NCI-H2196 treated with DMSO at 0.1 percent for 48 hours (cell line): ENCODE data around the gene FA2H.
"Not testable (repeated sequence)": the region's sequence is repeated elsewhere in the genome, so short reads cannot be mapped to it uniquely, and the experiment has no call there.

ENCODE experiments used
- DNase-seq: peaks from one replicate; lab custom pipeline; 2025; ENCODE audit not compliant: unreplicated experiment; lab: John Stamatoyannopoulos, UW

The FA2H gene

GRCh38 chr16:74770831-74771526 is 3.6 kb downstream of the FA2H start:
- DNase-seq: no peak

- DNase-seq: no peak
Observed at GRCh38 chr16:74769586-74770190, 4.9 kb downstream of the FA2H start.

- DNase-seq: no peak
Observed at GRCh38 chr16:74768239-74768638, 6.4 kb downstream of the FA2H start.

GRCh38 chr16:74767749-74768148 is 6.9 kb downstream of the FA2H start:
- DNase-seq: no peak

GRCh38 chr16:74766729-74767128 is 7.9 kb downstream of the FA2H start:
- DNase-seq: no peak

- DNase-seq: not testable (repeated sequence)
Observed at GRCh38 chr16:74764184-74764583, 10.4 kb downstream of the FA2H start.

- no peak for DNase-seq
Observed at GRCh38 chr16:74761665-74762064, 13.0 kb downstream of the FA2H start.

GRCh38 chr16:74760007-74760767 is 14.4 kb downstream of the FA2H start:
- DNase-seq: no peak

- DNase-seq: no peak
Observed at GRCh38 chr16:74759564-74759963, 15.1 kb downstream of the FA2H start.

GRCh38 chr16:74758801-74759200 is 15.8 kb downstream of the FA2H start:
- DNase-seq: no peak

GRCh38 chr16:74757349-74757748 is 17.3 kb downstream of the FA2H start:
- no peak for DNase-seq

- no peak for DNase-seq
Observed at GRCh38 chr16:74756203-74756602, 18.4 kb downstream of the FA2H start.

GRCh38 chr16:74753180-74753579 is 21.4 kb downstream of the FA2H start:
- no peak for DNase-seq

- no peak for DNase-seq
Observed at GRCh38 chr16:74752756-74753155, 21.9 kb downstream of the FA2H start.

GRCh38 chr16:74752258-74752657 is 22.4 kb downstream of the FA2H start:
- no peak for DNase-seq

GRCh38 chr16:74751658-74752057 is 23.0 kb downstream of the FA2H start:
- no peak for DNase-seq

GRCh38 chr16:74749291-74750055 is 25.1 kb downstream of the FA2H start:
- no peak for DNase-seq

- no peak for DNase-seq
Observed at GRCh38 chr16:74748616-74749026, 26.0 kb downstream of the FA2H start.

- no peak for DNase-seq
Observed at GRCh38 chr16:74747716-74748615, 26.7 kb downstream of the FA2H start.

- DNase-seq: no peak
Observed at GRCh38 chr16:74745926-74746325, 28.7 kb downstream of the FA2H start.
